ENCODE data around the gene RNF8.

The RNF8 gene

DNA sequence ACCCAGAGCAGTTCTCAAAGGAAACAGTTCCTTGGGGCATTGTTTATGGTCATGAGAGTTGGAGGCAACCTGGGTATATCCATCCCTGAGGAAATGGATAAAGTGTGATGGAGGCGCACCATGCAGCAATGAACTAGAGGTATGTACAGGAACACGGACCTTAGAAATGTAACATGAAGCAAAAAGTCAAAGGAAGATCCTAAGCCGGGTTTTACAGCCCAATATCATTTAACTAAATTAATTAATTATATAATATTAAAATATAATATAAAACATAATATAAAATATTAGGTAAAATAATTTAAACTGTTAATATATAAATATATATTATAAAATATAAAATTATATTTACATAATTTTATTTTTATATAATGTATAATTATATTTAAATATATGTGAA is 44.1 kb upstream of the RNF8 start:
- TF ChIP-seq, protein P1, sequence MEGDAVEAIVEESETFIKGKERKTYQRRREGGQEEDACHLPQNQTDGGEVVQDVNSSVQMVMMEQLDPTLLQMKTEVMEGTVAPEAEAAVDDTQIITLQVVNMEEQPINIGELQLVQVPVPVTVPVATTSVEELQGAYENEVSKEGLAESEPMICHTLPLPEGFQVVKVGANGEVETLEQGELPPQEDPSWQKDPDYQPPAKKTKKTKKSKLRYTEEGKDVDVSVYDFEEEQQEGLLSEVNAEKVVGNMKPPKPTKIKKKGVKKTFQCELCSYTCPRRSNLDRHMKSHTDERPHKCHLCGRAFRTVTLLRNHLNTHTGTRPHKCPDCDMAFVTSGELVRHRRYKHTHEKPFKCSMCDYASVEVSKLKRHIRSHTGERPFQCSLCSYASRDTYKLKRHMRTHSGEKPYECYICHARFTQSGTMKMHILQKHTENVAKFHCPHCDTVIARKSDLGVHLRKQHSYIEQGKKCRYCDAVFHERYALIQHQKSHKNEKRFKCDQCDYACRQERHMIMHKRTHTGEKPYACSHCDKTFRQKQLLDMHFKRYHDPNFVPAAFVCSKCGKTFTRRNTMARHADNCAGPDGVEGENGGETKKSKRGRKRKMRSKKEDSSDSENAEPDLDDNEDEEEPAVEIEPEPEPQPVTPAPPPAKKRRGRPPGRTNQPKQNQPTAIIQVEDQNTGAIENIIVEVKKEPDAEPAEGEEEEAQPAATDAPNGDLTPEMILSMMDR (IDR thresholded peaks at IDR 0.05; ENCODE audit: extremely low read depth, missing control alignments), result no peak
- no peak for DNase-seq (ENCODE audit: low spot score)

DNA sequence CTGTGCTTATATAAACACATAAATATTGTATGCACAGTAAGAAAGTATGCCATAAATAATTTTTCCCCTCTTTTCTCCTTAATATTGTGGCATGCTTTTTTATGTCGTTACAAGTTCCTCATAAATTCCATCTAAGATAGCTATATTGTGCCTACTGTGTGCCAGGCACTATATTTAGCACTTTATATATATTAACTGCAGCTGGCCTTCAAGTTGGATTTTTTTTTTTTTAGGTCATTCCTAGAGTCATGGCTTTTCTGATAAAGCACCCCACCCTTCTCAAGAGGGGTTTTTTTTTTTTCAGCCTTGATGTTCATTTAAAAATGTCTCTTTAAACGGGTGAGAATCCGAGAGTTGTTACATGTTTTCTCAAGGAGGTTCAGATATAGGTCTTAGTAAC is 42.8 kb upstream of the RNF8 start:
- TF ChIP-seq, protein P1 (IDR thresholded peaks at IDR 0.05; ENCODE audit: extremely low read depth, missing control alignments), result no peak
- no peak for DNase-seq (ENCODE audit: low spot score)

DNA sequence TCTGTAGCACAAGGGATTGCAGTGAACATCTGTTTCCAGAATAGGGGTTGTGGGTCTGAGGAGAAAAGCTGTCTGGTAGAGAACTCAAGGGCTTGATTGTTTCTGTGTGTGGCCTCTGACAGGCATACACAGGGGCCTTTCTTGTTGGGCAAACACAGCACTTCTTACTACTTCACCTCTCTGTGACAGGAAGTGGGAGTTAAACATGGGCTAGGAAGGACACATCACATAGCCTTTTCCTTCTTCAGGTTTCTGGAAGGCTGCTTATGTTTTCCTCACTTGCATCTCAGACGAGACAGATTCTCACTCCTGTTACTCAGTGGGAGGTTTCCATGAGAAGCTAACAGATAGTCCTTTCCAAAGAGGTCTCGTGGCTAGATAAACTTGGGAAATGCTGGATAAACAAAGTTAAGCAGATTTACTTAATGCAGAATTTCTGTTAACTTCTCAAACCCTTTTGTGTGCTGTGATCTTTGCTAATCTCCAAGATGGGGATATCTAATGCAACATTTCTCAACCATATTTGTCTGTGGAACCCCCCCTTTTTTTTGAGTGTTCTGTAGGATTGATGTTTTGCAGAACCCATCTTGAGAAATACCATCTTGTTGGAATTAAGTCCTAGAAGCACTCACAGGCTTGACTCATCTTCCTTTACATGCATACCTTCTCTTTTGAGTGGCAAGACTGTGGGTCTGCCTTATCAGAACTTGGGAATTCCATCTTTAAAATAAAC is 41.9 kb upstream of the RNF8 start:
- TF ChIP-seq, protein P1 (IDR thresholded peaks at IDR 0.05; ENCODE audit: extremely low read depth, missing control alignments), result no peak
- DNase-seq (ENCODE audit: low spot score), result no peak

DNA sequence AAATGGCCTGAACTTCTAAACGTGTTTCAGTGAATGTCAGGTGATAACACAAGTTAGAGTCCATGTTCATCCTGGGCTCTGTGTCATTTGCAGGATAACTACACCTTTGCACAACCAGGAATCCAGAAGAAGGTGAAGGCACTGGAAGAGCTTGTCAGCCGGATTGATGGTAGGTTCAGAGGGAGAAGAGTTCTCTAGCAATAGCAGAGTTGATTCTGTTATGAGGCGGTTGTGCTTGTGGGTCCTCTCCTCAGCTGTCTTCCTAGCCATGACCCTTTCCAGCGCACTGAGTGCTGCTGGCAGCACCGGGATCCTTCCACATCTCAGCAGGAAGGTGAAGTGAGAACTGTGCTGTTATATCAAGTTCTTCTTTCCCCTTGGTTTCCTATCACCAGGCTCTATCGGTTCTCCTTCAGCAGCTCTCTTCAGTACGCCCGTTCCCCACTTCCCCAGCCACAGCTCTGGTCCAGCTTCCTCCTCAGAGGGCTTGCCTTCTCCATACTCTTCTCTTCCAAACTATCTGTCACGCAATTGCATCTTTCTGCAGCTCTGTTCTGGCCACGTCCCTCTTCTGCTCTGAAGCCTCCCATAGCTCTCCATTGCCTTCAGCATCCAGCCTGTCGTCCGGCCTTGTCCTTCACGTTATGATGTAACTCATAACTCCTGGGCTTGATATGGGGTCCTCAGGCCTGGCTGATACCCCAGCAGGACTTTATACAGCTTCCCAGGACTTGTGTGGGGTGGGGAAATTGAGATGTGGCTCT is 39.9 kb upstream of the RNF8 start:
- DNase-seq (ENCODE audit: low spot score), result no peak
- TF ChIP-seq, protein P1 (IDR thresholded peaks at IDR 0.05; ENCODE audit: extremely low read depth, missing control alignments), result no peak

DNA sequence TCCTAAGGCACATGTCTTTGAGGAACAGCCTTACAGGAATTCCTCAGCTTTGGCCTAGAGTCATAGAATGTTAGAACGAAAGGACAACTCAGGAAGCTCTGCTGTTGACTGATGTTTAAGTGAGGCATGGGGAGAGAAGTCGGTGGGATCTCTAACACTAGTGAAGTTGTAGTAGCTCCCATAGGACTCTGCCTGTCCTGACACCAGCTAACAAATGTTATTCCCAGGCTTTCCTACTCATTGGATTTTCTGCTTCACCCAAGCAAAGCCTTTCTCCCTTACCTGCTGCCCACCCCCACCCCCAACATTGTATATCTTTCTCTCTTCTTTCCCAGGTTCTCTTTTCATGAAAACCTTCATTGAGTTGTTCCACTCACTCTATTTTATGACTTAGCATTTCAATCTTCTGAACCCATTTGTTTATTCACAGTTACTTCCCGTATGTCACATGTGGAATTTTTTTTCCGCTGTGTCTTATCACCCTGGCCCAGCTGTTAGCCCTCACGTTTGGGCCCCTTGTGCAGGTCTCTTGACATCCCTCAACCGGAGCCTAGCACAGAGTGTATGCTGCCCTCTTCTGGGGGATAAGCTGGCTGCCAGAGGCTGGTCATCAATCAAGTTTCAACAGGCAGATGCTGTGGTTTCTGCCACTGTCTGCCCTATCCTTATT is 39.2 kb upstream of the RNF8 start:
- peak; percentile 59 for DNase-seq (ENCODE audit: low spot score)
- TF ChIP-seq, protein P1 (IDR thresholded peaks at IDR 0.05; ENCODE audit: extremely low read depth, missing control alignments), result peak; percentile 79

DNA sequence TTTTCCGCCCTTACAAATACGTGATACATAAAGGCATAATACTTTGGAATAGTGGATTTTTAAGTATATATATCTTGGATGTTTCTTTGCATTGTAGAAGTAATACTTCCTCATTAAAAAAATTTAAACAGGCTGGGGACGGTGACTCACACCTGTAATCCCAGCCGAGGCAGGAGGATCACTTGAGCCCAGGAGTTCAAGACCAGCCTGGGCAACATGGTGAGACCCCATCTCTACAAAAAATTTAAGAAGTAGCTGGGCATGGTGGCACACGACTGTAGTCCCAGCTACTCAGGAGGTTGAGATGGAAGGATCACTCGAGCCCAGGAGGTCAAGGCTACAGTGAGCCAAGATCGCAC is 38.6 kb upstream of the RNF8 start:
- no peak for DNase-seq (ENCODE audit: low spot score)
- TF ChIP-seq, protein P1 (IDR thresholded peaks at IDR 0.05; ENCODE audit: extremely low read depth, missing control alignments), result no peak

DNA sequence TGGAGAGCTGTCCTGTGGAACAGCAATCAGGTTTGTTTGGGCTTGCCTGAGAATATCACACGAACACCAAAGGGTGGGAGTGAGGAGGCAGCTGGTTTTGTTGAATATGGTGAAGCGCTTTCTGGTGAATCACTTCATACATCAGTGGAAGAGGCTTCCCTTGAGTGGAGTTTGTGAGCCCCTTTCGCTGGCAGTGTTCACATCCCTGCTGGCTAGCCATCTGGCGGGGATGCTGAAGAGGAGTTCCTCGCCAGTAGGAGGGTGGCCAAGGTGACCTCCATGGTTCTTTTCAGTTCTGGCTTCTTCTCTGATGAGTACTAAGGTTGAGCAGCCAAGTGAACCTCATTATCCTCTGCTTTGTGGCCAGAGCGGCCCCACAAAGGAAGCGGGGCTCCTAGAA is 37.7 kb upstream of the RNF8 start:
- no peak for DNase-seq (ENCODE audit: low spot score)

More for the DNA sequence above, 37.7 kb upstream of the RNF8 start:
- TF ChIP-seq, protein P1 (IDR thresholded peaks at IDR 0.05; ENCODE audit: extremely low read depth, missing control alignments), result no peak

Data from GM20000 (cell line).